HG03469 (cell line): ENCODE results near the gene DLG2.

Experiments used
- ATAC-seq: cut with Tn5 transposase; IDR thresholded peaks from one replicate; pipeline ENCODE4 v1.9.1; 2021; ENCODE audit warnings: mild to moderate bottlenecking, moderate library complexity, moderate number of reproducible peaks; ENCODE audit not compliant: unreplicated experiment

Gene DLG2

DNA sequence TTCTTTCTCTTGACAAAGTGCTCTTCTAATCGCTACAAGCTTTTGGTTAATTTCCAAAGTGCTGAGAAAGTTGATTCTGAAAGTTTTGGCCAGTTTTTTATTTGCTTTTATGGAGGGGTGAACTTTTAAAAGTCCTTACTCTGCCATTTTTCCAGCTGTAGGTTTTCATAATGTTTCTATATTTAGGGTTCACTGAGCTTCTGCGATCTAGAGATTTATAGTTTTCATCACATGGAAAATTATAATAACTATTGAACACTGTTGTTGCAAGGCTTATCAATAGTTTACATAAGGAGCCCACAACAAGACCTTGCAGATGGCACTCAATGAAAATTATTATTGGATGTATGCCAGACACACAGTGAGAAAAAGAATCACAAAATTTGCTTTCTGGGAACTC lies 55.1 kb downstream of the DLG2 start:
- no peak for ATAC-seq

GRCh38 chr11:85569525-85569924 lies 57.6 kb downstream of the DLG2 start:
- no peak for ATAC-seq

DNA sequence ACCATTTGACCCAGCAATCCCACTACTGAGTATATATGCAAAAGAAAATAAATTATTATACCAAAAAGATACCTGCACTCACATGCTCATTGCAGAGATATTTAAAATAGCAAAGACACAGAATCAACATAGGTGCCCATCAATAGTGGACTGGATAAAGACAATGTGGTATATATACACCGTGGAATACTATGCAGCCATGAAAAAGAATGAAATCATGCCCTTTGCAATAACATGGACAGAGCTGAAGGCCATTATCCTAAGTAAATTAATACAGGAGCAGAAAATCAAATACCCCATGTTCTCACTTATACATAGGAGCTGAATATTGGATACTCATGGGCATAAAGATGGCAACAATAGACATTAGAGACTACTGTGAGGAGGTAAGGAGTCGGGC lies 68.7 kb downstream of the DLG2 start:
- no peak for ATAC-seq

DNA sequence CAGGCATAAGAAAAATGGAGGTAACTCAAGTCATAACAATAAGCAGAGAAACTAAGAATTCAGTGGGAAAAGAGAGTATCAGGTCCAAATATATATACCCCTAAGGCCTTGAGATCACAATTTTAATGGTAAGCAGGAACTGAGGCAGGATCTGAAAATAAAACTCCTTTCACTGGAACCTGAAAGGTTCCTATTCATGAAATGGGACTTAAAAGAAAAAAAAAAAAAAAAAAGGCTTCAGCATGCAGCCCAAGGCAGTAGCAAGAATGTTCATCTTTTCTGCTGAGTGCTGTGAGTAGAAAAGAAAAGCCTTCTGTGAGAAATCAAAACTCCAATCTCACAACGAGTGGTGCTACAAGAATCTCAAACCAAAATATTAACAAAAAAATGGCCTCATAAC lies 75.3 kb downstream of the DLG2 start:
- ATAC-seq: no peak

DNA sequence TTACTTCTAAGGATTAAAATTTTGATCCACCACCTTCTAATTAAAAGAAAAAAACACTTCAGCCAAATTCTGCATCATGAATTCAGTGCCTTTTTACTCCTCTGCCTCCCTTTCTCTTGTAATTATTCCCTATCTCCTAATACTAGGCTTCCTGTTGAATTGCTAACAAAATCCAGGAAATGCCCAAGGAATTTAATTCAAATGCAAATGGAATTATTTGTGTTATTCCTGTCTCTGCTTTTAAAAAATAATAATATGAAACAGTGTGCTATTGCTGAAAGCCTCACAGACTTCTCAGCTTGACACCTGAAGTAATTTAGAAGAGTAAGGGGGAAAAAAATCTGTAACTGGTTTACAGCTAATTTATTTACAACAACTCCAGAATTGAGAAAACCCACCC lies 85.5 kb downstream of the DLG2 start:
- ATAC-seq: no peak

DNA sequence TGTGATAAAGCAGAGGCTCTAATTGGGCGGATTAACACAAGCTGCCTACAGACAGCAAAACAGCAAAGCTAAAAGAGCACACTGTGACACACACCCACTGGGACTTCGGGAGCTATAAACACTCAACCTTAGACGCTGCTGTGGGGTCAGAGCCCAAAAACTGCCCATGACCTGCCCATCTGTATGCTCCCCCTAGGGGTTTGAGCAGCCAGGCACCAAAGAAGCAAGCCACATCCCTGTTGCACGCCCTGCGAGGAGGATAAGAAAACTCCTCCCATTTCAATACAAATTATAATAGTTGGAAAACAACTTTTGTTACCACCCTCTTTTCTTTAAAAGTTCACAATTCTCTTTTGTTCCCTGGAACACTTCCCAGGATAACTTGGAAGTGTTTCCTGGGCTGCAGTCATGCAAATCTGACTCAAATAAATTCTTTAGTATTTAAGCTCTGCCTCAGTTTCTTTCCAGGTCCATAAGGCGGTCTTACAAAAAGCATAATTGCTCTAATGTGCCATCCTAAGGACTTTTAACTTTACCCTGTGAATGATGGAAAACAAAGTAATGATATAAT lies 86.4 kb downstream of the DLG2 start:
- no peak for ATAC-seq

GRCh38 chr11:85540181-85540580 lies 87.0 kb downstream of the DLG2 start:
- no peak for ATAC-seq

DNA sequence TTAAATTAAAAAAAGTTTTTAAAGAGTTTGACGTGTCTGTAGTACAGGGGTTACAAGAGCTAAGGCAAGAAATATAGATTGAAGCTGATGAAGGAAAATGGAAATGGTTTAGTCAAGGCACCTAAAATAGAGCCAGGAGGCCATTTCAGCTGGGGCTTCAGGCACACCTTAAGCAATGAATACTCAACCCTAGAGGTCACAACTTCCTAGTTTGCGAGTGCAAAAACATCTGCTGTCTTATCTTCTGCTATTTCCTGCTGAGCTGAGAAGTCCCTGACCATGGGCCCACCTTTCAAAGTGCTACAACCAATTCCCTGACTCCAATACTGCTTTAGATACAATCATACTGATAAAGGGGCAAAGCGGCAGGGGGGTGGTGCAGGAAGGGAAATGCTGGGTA lies 87.4 kb downstream of the DLG2 start:
- ATAC-seq: no peak

DNA sequence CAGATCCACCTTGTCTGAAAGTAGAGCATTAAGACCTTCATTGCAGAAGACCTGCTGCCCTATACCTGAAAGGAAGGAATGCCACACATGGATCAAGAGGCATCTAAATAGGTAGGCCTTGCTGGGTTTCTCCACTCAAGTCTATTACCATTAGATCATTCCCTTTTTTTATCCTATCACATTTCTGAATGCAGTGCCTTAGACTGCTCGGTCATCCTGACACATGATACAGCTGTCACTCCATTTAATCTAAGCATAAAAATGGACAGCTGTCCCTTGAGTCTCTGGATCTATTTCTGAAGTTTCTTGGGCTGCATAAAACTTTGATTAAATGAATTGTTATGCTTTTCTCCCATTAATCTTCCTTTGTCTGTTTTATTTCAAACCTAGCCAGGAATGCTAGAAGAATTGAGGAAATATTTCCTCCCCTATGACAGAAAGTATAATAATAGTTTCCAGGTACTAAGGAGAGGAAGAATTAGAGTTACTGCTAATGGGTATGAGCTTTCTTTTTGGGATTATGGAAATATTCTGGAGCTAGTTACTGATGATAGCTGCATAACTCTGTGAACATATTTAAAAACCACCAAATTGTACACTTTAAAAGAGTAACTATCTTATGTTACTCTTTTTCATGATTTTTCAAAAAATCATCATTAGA lies 88.0 kb downstream of the DLG2 start:
- ATAC-seq: no peak

DNA sequence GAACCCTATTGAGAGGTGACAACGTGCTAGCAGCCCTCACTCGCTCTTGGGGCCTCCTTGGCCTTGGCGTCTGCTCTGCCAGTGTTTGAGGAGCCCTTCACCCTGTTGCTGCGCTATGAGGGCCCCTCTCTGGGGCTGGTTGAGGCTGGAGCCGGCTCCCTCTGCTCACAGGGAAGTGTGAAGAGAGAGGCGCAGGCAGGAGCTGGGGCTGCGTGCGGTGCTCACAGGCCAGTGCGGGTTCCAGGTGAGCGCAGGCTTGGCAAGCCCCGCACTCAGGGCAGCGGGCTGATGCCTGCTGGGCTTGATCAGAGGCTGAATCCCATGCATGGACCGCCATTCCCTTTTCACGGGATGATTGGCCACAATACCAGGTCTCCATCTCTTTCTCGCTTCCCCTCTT lies 90.7 kb downstream of the DLG2 start:
- no peak for ATAC-seq

DNA sequence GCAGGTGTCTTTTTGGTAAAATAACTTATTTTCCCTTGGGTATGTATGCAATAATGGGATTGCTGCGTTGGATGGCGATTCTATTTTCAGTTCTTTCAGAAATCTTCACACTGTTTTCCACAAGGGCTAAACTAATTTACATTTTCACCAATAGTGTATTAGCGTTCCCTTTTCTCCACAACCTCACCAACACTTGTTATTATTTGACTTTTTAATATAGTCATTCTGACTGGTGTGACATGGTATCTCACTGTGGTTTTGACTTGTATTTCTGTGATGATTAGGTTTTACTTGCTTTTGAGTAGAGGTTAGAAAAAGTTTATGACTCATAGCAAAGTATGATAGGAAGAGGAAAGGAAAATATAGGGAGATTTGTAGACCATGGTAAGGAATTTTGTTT lies 92.3 kb downstream of the DLG2 start:
- ATAC-seq: no peak

- no peak for ATAC-seq
Observed at GRCh38 chr11:85531191-85531897, 95.8 kb downstream of the DLG2 start.

DNA sequence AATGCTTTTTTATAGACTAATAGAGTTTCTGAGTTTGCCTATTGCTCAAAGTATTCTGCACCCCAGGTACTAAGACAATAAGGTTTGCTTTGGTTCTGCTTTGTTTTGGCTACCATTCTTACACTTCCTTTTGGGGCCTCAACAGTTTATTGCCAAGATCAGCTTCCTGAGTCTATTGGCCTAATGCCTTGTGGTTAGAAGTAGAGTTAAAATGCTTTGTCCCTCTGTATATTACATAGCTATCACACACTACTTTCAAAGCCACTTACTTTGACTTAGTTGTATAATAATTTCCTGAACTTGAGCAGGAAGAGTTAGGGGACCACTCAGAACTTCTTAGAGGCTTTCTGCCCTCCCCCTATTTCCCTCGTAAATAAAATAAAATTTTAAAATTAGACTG lies 96.5 kb downstream of the DLG2 start:
- no peak for ATAC-seq

GRCh38 chr11:85526564-85526963 lies 100.6 kb downstream of the DLG2 start:
- ATAC-seq: no peak

DNA sequence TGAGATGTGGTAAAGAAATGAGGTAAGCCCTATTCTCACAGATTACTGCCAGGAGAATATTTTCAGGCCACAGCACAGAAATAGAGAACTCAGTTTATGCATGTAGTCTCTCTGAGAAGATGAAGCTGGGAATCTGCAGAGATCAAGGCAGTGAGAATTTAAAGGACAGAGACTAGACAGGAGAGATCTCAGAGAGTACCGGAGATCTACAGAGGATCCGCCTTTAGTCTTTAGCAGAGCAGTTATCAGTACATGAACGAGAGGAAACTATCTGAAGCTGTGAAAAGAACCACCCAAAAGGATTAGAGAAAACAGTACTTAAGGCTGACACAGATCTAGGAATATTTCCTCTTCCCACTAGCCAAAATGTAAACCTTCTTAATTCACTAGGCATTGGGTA lies 101.5 kb downstream of the DLG2 start:
- no peak for ATAC-seq

- no peak for ATAC-seq
Observed at GRCh38 chr11:85517272-85517671, 109.9 kb downstream of the DLG2 start.

GRCh38 chr11:85495918-85496317 lies 131.2 kb downstream of the DLG2 start:
- no peak for ATAC-seq

DNA sequence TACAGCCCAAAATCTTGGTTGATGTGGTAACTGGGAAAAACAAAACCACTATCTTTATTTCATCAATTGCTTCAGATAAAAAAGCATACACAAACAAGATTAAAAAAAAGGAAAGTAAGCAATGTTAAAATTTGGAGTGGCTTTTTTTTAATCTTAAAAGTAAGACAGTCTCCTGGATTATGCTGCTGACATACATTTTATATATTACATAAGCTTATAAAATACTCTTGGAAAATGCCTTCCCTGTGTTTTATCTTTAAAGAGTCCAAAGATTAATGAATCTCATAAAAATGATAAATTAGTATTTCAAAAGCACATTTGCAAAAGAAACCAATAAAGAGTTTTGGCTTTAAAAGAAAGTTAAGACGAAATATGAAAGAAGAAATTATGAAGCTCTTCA lies 132.7 kb downstream of the DLG2 start:
- no peak for ATAC-seq

DNA sequence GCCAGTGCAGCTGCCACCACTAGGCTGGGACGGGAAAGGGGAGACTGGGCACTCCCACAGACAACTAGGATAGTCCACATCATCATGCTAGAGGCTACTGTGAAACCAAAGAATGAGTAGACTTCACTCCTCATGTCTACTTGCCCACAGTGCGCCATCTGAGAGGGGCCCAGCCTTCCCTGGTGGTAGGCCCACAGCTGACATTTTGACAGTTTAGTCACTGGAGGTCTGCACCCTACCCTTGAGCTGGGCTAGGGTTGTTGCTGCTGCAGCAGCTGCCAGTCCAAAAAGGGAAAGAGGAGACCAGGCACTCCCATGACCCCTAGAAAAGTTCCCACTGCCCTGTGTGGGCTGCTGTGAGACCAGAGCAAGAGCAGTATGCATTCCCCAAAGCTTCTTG lies 141.2 kb downstream of the DLG2 start:
- ATAC-seq: no peak

- ATAC-seq: no peak
Observed at GRCh38 chr11:85483861-85484260, 143.3 kb downstream of the DLG2 start.

- ATAC-seq: no peak
Observed at GRCh38 chr11:85481862-85482261, 145.3 kb downstream of the DLG2 start.
